GM12878 (cell line): ENCODE data around the gene CMTM4.

Experiments used
- DPF2 ChIP-seq: fragments of 450-650 bp; IDR thresholded peaks from 2 replicates; pipeline ENCODE4 v1.6.1; 2017; ENCODE audit warnings: mild to moderate bottlenecking
- POLR2AphosphoS2 ChIP-seq: IDR thresholded peaks from 2 replicates; pipeline ENCODE4 v1.6.1; 2011; ENCODE audit warnings: low read depth, mild to moderate bottlenecking, low read length, improper control_type of control experiment, moderate library complexity
- POLR2AphosphoS5 ChIP-seq: IDR thresholded peaks from 2 replicates; pipeline ENCODE4 v1.6.1; 2011; ENCODE audit warnings: mild to moderate bottlenecking, low read length, inconsistent platforms
- TF ChIP-seq, protein P1 (sequence below): IDR thresholded peaks from 2 replicates; pipeline ENCODE4 v1.6.1; 2011; ENCODE audit warnings: low read depth, low read length, improper control_type of control experiment, borderline replicate concordance
- TF ChIP-seq, protein P2 (sequence below), 3 experiments: IDR thresholded peaks in 2 of 3; conservative IDR thresholded peaks in 1 of 3; 2 replicates each; pipeline ENCODE4 v1.5.1; 2011; ENCODE audit warnings: low read depth in 3 of 3, low read length in 3 of 3, mild to moderate bottlenecking in 3 of 3, control low read depth in 2 of 3, moderate library complexity in 2 of 3, inconsistent platforms in 1 of 3, mixed read lengths in 1 of 3; ENCODE audit not compliant: control insufficient read depth in 2 of 3, insufficient read depth in 1 of 3; ENCODE audit errors: extremely low read depth in 1 of 3
- TF ChIP-seq, protein P3 (sequence below): IDR thresholded peaks from 2 replicates; pipeline ENCODE4 v1.6.1; 2011; ENCODE audit warnings: borderline replicate concordance, low read depth, mild to moderate bottlenecking, moderate library complexity, mixed read lengths, low read length; ENCODE audit not compliant: insufficient read depth; ENCODE audit errors: extremely low read length

DNA sequence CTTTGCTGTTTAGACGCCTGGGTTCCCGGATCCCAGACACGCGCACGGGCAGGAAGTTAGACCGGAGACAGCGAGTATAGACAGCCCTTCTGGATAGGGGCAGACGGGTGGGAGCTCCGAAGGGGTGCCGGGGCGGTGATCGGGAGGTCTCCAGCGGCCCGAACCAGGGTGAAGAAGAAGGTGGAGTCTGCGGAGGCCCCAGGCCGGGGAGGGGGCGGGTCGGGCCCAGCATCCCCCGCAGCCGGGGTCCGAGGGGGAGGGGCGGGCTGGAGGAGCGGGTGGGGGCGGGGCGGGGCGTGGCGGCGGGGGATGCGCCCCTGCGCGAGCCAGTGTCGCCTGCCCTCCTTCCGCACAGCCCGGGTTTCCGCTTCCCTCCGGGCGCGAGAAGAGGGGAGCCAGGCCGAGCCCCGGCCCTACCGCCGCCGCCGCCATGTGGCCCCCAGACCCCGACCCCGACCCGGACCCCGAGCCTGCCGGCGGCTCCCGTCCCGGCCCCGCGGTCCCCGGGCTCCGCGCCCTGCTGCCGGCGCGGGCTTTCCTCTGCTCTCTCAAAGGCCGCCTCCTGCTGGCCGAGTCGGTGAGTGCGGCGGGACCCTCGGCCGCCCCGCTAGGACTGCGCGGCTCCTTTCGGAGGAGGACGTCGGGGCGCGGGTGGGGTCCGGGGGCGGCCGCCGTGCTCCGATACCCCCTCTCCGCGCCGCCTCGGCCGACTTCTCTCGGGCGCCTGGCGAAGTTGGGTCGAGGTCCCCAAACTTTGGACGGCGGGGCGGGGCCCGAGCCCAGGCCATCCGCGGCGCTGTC lies 92.0 kb downstream of the CMTM4 start, which contains the start of gene CMTM3:
- TF ChIP-seq, protein P1, sequence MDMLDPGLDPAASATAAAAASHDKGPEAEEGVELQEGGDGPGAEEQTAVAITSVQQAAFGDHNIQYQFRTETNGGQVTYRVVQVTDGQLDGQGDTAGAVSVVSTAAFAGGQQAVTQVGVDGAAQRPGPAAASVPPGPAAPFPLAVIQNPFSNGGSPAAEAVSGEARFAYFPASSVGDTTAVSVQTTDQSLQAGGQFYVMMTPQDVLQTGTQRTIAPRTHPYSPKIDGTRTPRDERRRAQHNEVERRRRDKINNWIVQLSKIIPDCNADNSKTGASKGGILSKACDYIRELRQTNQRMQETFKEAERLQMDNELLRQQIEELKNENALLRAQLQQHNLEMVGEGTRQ = no peak
- TF ChIP-seq, protein P2, sequence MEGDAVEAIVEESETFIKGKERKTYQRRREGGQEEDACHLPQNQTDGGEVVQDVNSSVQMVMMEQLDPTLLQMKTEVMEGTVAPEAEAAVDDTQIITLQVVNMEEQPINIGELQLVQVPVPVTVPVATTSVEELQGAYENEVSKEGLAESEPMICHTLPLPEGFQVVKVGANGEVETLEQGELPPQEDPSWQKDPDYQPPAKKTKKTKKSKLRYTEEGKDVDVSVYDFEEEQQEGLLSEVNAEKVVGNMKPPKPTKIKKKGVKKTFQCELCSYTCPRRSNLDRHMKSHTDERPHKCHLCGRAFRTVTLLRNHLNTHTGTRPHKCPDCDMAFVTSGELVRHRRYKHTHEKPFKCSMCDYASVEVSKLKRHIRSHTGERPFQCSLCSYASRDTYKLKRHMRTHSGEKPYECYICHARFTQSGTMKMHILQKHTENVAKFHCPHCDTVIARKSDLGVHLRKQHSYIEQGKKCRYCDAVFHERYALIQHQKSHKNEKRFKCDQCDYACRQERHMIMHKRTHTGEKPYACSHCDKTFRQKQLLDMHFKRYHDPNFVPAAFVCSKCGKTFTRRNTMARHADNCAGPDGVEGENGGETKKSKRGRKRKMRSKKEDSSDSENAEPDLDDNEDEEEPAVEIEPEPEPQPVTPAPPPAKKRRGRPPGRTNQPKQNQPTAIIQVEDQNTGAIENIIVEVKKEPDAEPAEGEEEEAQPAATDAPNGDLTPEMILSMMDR (IDR thresholded peaks at IDR 0.05 in 2 of 3, conservative IDR thresholded peaks at IDR 0.05 in 1 of 3; ENCODE audit: control insufficient read depth in 2 of 3, extremely low read depth in 1 of 3, insufficient read depth in 1 of 3, low read depth in 3 of 3, low read length in 3 of 3) = peak; percentile 43 to 69 (median 63); a peak in 5 of 6 replicates
- TF ChIP-seq DPF2 (0 out of 2 replicates have a peak, but pooled peaks have one; percentile 48), POLR2AphosphoS5 (no peak), POLR2AphosphoS2 (no peak)
- TF ChIP-seq, protein P3, sequence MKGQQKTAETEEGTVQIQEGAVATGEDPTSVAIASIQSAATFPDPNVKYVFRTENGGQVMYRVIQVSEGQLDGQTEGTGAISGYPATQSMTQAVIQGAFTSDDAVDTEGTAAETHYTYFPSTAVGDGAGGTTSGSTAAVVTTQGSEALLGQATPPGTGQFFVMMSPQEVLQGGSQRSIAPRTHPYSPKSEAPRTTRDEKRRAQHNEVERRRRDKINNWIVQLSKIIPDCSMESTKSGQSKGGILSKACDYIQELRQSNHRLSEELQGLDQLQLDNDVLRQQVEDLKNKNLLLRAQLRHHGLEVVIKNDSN = no peak
